Fibroblast of skin of abdomen (primary cell): ENCODE measurements around the gene NAALAD2.
A peak's percentile ranks its signal among the peaks of the same experiment; 100 is the strongest.
"Not testable (repeated sequence)": the region's sequence is repeated elsewhere in the genome, so short reads cannot be mapped to it uniquely, and the experiment has no call there.

ENCODE experiments used
- DNase-seq: peaks from one replicate; pipeline ENCODE4 v3.0.0-alpha.2; 2013

Gene NAALAD2

GRCh38 chr11:90192869-90193582, 58.6 kb downstream of the NAALAD2 start:
- no peak for DNase-seq

GRCh38 chr11:90197377-90197776, 62.9 kb downstream of the NAALAD2 start:
- no peak for DNase-seq

GRCh38 chr11:90202342-90202741, 67.9 kb downstream of the NAALAD2 start:
- DNase-seq = no peak

- no peak for DNase-seq
These were observed 69.9 kb downstream of the NAALAD2 start for GRCh38 chr11:90204407-90204806.

- peak; percentile 54 for DNase-seq
These were observed 70.6 kb downstream of the NAALAD2 start for GRCh38 chr11:90204832-90205646.

GRCh38 chr11:90207992-90208391, 73.5 kb downstream of the NAALAD2 start:
- not testable (repeated sequence) for DNase-seq

GRCh38 chr11:90208857-90209256, 74.4 kb downstream of the NAALAD2 start:
- no peak for DNase-seq

- no peak for DNase-seq
These were observed 78.9 kb downstream of the NAALAD2 start for GRCh38 chr11:90213322-90213721.

- DNase-seq = no peak
These were observed 82.1 kb downstream of the NAALAD2 start for GRCh38 chr11:90216611-90217010.

- DNase-seq = no peak
These were observed 84.1 kb downstream of the NAALAD2 start for GRCh38 chr11:90218606-90219005.

GRCh38 chr11:90219438-90219837, 85.0 kb downstream of the NAALAD2 start:
- DNase-seq = no peak

GRCh38 chr11:90220391-90220790, 85.9 kb downstream of the NAALAD2 start:
- peak; percentile 50 for DNase-seq

GRCh38 chr11:90221803-90222458, 87.5 kb downstream of the NAALAD2 start:
- no peak for DNase-seq

- DNase-seq = peak; percentile 86
These were observed 88.2 kb downstream of the NAALAD2 start, which contains the start of gene CHORDC1 for GRCh38 chr11:90222459-90223247. Gene CHORDC1 (minus strand): TSS chr11:90223049. CDS start chr11:90222954, 95 bp downstream.

- DNase-seq = no peak
These were observed 88.8 kb downstream of the NAALAD2 start for GRCh38 chr11:90223248-90223585.

- no peak for DNase-seq
These were observed 93.6 kb downstream of the NAALAD2 start for GRCh38 chr11:90228056-90228455.

- DNase-seq = peak; percentile 15
These were observed 95.3 kb downstream of the NAALAD2 start for GRCh38 chr11:90229791-90230190.

- no peak for DNase-seq
These were observed 100.5 kb downstream of the NAALAD2 start for GRCh38 chr11:90234977-90235376.

- DNase-seq = peak; percentile 13
These were observed 101.1 kb downstream of the NAALAD2 start for GRCh38 chr11:90235526-90235925.

GRCh38 chr11:90237004-90237403, 102.5 kb downstream of the NAALAD2 start:
- no peak for DNase-seq

GRCh38 chr11:90239967-90240636, 105.6 kb downstream of the NAALAD2 start:
- DNase-seq = not testable (repeated sequence)

- DNase-seq = no peak
These were observed 107.0 kb downstream of the NAALAD2 start for GRCh38 chr11:90241414-90241813.
